Ovary (tissue), 3 donors: ENCODE measurements around the gene KRTAP5-1.

Experiments used
- CTCF ChIP-seq, 3 donors: fragments of 450-650 bp in 2 of 3; fragments of 200-600 bp in 1 of 3; IDR thresholded peaks; one replicate each; pipeline versions ENCODE4 v1.5.1 to v1.8.0; 2016 to 2022; ENCODE audit warnings: antibody characterized with exemption in 3 of 3, mild to moderate bottlenecking in 1 of 3
- EP300 ChIP-seq: sonication (generic); formaldehyde crosslinking; IDR thresholded peaks from one replicate; pipeline ENCODE4 v1.6.1; 2017; ENCODE audit warnings: antibody characterized with exemption
- POLR2A ChIP-seq: fragments of 450-650 bp; IDR thresholded peaks from one replicate; pipeline ENCODE4 v1.6.1; 2017; ENCODE audit warnings: antibody characterized with exemption, mild to moderate bottlenecking, moderate library complexity
- donor health status: DM: no; HTN: no; CAD: no.

GRCh38 chr11:1571760-1572196, 13.3 kb downstream of the KRTAP5-1 start:
- TF ChIP-seq POLR2A (no peak), CTCF (IDR thresholded peaks at IDR 0.05) (no peak), EP300 (no peak)
